ENCODE measurements around the gene NRK. TPM values are rescaled to one million over a fixed set of nuclear protein-coding genes. Genes with fewer than 3 reads are reported as not detected.
"Not testable (repeated sequence)": the region's sequence is repeated elsewhere in the genome, so short reads cannot be mapped to it uniquely, and the experiment has no call there.

Gene NRK
- polyA plus RNA-seq, 1 donor, result 4.9 TPM

DNA sequence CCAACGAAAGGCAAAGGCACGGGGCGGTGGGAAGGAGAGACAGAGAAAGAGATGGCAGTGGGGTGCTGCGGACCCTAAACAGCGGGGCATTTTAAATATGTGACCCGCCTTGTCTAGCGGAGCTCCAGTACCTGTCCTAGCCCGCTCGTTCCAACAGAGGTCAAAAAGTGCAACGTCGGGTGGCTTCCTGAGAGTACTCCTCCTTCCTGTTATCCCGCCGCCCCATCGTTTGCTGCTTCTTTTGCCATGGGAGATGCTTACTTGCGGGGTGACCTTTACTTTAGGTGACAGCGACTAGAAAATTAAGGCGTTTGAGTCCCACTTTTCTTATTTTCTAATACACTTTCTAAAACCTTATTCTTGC, 735 bp downstream of the NRK start:
- Histone ChIP-seq H3K9me3 (ENCODE audit: control insufficient read depth, low read depth, low read length) (no peaks in the 10 kb centered on the region), H3K4me3 (ENCODE audit: low read length) (peak overlapping the region; percentile 31), H3K4me1 (ENCODE audit: control insufficient read depth, insufficient read depth, low read length) (peaks cover 3% of the 10 kb centered on the region), H3K36me3 (ENCODE audit: control insufficient read depth, insufficient read depth, low read length) (no peaks in the 10 kb centered on the region), H3K27ac (ENCODE audit: low read length) (no peak overlapping the region), H3K27me3 (ENCODE audit: control insufficient read depth, insufficient read depth, low read length) (peaks cover 47% of the 10 kb centered on the region)
- DNase-seq, result no peak
- WGBS (ENCODE audit: insufficient coverage, low lambda C conversion rate), result no CpG with 5 or more reads among the region's 17 CpGs

DNA sequence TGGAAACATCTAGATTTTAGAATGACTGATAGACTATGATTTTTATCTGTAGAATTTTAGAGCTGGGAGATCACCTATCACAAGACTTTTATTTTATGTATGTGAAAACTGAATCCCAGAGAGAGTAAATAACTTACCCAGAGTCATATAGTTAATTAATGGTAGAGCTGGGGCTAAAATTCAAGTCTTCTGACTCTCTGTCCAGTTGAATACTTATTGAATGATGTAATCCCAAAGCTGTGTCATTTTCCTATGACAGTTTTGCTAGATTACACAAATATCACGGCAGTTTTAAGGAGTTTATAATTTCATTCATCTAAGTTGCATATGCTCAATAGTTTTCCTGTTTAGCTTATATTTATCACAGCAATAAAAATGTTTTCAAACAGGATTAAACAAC, 6.7 kb downstream of the NRK start:
- H3K36me3 ChIP-seq (ENCODE audit: control insufficient read depth, insufficient read depth, low read length), result no peaks in the 10 kb centered on the region
- H3K27me3 ChIP-seq (ENCODE audit: control insufficient read depth, insufficient read depth, low read length), result peaks cover 4% of the 10 kb centered on the region
- H3K4me3 ChIP-seq (ENCODE audit: low read length), result no peak overlapping the region
- no peak overlapping the region for H3K27ac ChIP-seq (ENCODE audit: low read length)
- WGBS (ENCODE audit: insufficient coverage, low lambda C conversion rate), result no CpG with 5 or more reads among the region's 1 CpG
- no peaks in the 10 kb centered on the region for H3K9me3 ChIP-seq (ENCODE audit: control insufficient read depth, low read depth, low read length)
- no peaks in the 10 kb centered on the region for H3K4me1 ChIP-seq (ENCODE audit: control insufficient read depth, insufficient read depth, low read length)
- DNase-seq, result no peak

- no peaks in the 10 kb centered on the region for H3K4me1 ChIP-seq (ENCODE audit: control insufficient read depth, insufficient read depth, low read length)
- DNase-seq, result peak in 1 of 2 donors; percentile 6
- WGBS (ENCODE audit: insufficient coverage, low lambda C conversion rate), result no CpG with 5 or more reads among the region's 2 CpGs
These were observed 14.9 kb downstream of the NRK start for GRCh38 chrX:105837232-105837631.

GRCh38 chrX:105845631-105846030, 23.3 kb downstream of the NRK start:
- Histone ChIP-seq H3K36me3 (ENCODE audit: control insufficient read depth, insufficient read depth, low read length) (no peaks in the 10 kb centered on the region), H3K27me3 (ENCODE audit: control insufficient read depth, insufficient read depth, low read length) (no peaks in the 10 kb centered on the region), H3K4me3 (ENCODE audit: low read length) (no peak overlapping the region), H3K27ac (ENCODE audit: low read length) (no peak overlapping the region), H3K9me3 (ENCODE audit: control insufficient read depth, low read depth, low read length) (no peaks in the 10 kb centered on the region), H3K4me1 (ENCODE audit: control insufficient read depth, insufficient read depth, low read length) (no peaks in the 10 kb centered on the region)
- no peak for DNase-seq
- no CpG with 5 or more reads among the region's 2 CpGs for WGBS (ENCODE audit: insufficient coverage, low lambda C conversion rate)

More at GRCh38 chrX:105837232-105837631, 14.9 kb downstream of the NRK start:
- H3K36me3 ChIP-seq (ENCODE audit: control insufficient read depth, insufficient read depth, low read length), result no peaks in the 10 kb centered on the region
- no peaks in the 10 kb centered on the region for H3K9me3 ChIP-seq (ENCODE audit: control insufficient read depth, low read depth, low read length)
- no peak overlapping the region for H3K4me3 ChIP-seq (ENCODE audit: low read length)
- H3K27ac ChIP-seq (ENCODE audit: low read length), result no peak overlapping the region
- no peaks in the 10 kb centered on the region for H3K27me3 ChIP-seq (ENCODE audit: control insufficient read depth, insufficient read depth, low read length)

DNA sequence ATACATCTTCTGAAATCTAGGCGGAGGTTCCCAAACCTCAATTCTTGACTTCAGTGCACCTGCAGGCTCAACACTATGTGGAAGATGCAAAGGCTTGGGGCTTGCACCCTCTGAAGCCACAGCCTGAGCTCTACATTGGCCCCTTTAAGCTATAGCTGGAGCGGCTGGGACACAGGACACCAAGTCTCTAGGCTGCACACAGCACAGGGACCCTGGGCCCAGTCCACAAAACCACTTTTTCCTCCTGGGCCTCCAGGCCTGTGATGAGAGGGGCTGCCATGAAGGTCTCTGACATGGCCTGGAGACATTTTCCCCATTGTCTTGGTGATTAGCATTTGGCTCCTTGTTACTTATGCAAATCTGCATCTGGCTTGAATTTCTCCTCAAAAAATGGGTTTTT, 27.8 kb downstream of the NRK start:
- H3K36me3 ChIP-seq (ENCODE audit: control insufficient read depth, insufficient read depth, low read length); H3K4me1 ChIP-seq (ENCODE audit: control insufficient read depth, insufficient read depth, low read length); H3K27me3 ChIP-seq (ENCODE audit: control insufficient read depth, insufficient read depth, low read length); DNase-seq; H3K9me3 ChIP-seq (ENCODE audit: control insufficient read depth, low read depth, low read length); H3K27ac ChIP-seq (ENCODE audit: low read length); H3K4me3 ChIP-seq (ENCODE audit: low read length): not testable (repeated sequence)
- WGBS (ENCODE audit: insufficient coverage, low lambda C conversion rate), result no CpG with 5 or more reads among the region's 2 CpGs

- peak in 1 of 2 donors; percentile 1 for DNase-seq
- 80% methylated on average over 1 of the region's 3 CpGs for WGBS (ENCODE audit: insufficient coverage, low lambda C conversion rate)
- Histone ChIP-seq H3K9me3 (ENCODE audit: control insufficient read depth, low read depth, low read length) (no peaks in the 10 kb centered on the region), H3K4me1 (ENCODE audit: control insufficient read depth, insufficient read depth, low read length) (no peaks in the 10 kb centered on the region), H3K27me3 (ENCODE audit: control insufficient read depth, insufficient read depth, low read length) (no peaks in the 10 kb centered on the region), H3K27ac (ENCODE audit: low read length) (no peak overlapping the region), H3K4me3 (ENCODE audit: low read length) (no peak overlapping the region), H3K36me3 (ENCODE audit: control insufficient read depth, insufficient read depth, low read length) (no peaks in the 10 kb centered on the region)
These were observed 43.4 kb downstream of the NRK start for GRCh38 chrX:105865709-105866108.

DNA sequence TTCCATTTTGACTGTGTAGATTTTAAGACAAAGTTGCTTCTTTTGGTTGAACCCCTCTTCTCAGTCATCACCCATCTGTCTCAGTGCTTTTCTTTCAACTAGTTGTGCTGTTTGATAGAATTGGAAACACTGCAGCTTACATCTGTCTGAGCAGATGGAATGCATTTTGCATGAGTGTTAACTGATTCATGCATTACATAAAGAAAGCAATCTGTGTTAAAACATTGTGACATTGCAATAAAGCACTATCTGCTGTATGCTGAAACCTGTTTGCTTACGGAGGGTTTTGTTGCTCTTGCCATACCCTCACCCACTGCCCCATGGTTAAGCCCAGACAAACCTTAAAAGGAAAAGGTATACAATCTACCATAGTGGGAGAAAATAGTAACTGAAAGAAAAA, 47.4 kb downstream of the NRK start:
- DNase-seq, result no peak
- H3K9me3 ChIP-seq (ENCODE audit: control insufficient read depth, low read depth, low read length), result no peaks in the 10 kb centered on the region
- H3K4me3 ChIP-seq (ENCODE audit: low read length), result no peak overlapping the region
- peaks cover 8% of the 10 kb centered on the region for H3K4me1 ChIP-seq (ENCODE audit: control insufficient read depth, insufficient read depth, low read length)
- no peaks in the 10 kb centered on the region for H3K27me3 ChIP-seq (ENCODE audit: control insufficient read depth, insufficient read depth, low read length)
- no CpG with 5 or more reads among the region's 1 CpG for WGBS (ENCODE audit: insufficient coverage, low lambda C conversion rate)
- no peaks in the 10 kb centered on the region for H3K36me3 ChIP-seq (ENCODE audit: control insufficient read depth, insufficient read depth, low read length)
- H3K27ac ChIP-seq (ENCODE audit: low read length), result peak overlapping the region; percentile 78

DNA sequence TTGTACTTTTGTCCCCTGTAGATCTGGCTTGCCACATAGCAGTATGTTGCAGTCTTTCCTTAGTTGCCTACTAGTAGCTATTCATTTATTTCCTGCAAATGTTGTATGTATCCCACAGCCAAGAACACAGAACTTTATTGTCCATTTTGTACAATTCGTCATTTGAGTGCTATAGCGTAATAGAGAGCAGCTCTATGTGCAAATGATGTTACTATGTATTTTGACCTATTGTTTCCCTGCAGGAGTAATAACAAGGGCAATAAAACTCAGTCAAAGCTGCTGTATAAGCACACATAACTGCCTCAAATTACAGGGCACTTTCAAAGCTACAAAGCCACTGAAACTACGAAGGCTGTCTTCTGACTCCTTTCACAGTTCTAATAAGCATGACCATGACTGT, 48.1 kb downstream of the NRK start:
- no peaks in the 10 kb centered on the region for H3K9me3 ChIP-seq (ENCODE audit: control insufficient read depth, low read depth, low read length)
- no peaks in the 10 kb centered on the region for H3K36me3 ChIP-seq (ENCODE audit: control insufficient read depth, insufficient read depth, low read length)
- H3K27me3 ChIP-seq (ENCODE audit: control insufficient read depth, insufficient read depth, low read length), result no peaks in the 10 kb centered on the region
- WGBS (ENCODE audit: insufficient coverage, low lambda C conversion rate), result no CpG with 5 or more reads among the region's 3 CpGs
- H3K27ac ChIP-seq (ENCODE audit: low read length), result peak overlapping the region; percentile 78
- peaks cover 8% of the 10 kb centered on the region for H3K4me1 ChIP-seq (ENCODE audit: control insufficient read depth, insufficient read depth, low read length)
- H3K4me3 ChIP-seq (ENCODE audit: low read length), result no peak overlapping the region
- peak; percentile 19 to 68 for DNase-seq

DNA sequence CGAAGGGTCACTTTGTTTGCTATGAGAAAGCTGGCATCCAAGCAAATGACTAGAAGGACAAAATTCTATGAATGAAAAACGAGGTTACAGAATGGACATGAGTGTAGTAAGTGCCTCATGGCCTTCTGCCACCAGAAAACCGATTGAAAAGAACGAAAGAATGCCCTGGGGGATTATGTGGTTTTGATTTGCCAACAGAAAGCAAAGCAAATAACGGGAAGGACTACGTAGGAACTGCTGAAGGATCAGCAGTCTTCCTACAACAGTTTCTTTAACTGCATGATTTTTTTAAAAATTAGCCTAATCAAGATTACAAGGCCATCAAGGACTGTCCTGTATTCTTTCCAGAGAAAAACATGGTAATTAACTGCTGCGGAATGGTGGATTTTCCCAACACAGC, 50.6 kb downstream of the NRK start:
- peaks cover 8% of the 10 kb centered on the region for H3K4me1 ChIP-seq (ENCODE audit: control insufficient read depth, insufficient read depth, low read length)
- WGBS (ENCODE audit: insufficient coverage, low lambda C conversion rate), result no CpG with 5 or more reads among the region's 7 CpGs
- H3K9me3 ChIP-seq (ENCODE audit: control insufficient read depth, low read depth, low read length), result no peaks in the 10 kb centered on the region
- no peaks in the 10 kb centered on the region for H3K27me3 ChIP-seq (ENCODE audit: control insufficient read depth, insufficient read depth, low read length)
- no peaks in the 10 kb centered on the region for H3K36me3 ChIP-seq (ENCODE audit: control insufficient read depth, insufficient read depth, low read length)
- H3K4me3 ChIP-seq (ENCODE audit: low read length), result no peak overlapping the region
- no peak overlapping the region for H3K27ac ChIP-seq (ENCODE audit: low read length)
- DNase-seq, result no peak

GRCh38 chrX:105874790-105875189, 52.5 kb downstream of the NRK start:
- H3K27me3 ChIP-seq (ENCODE audit: control insufficient read depth, insufficient read depth, low read length), result no peaks in the 10 kb centered on the region
- WGBS (ENCODE audit: insufficient coverage, low lambda C conversion rate), result 100% methylated on average over 1 of the region's 1 CpG
- H3K36me3 ChIP-seq (ENCODE audit: control insufficient read depth, insufficient read depth, low read length), result no peaks in the 10 kb centered on the region
- H3K27ac ChIP-seq (ENCODE audit: low read length), result no peak overlapping the region
- no peaks in the 10 kb centered on the region for H3K9me3 ChIP-seq (ENCODE audit: control insufficient read depth, low read depth, low read length)
- DNase-seq, result no peak
- H3K4me1 ChIP-seq (ENCODE audit: control insufficient read depth, insufficient read depth, low read length), result peaks cover 8% of the 10 kb centered on the region
- no peak overlapping the region for H3K4me3 ChIP-seq (ENCODE audit: low read length)

DNA sequence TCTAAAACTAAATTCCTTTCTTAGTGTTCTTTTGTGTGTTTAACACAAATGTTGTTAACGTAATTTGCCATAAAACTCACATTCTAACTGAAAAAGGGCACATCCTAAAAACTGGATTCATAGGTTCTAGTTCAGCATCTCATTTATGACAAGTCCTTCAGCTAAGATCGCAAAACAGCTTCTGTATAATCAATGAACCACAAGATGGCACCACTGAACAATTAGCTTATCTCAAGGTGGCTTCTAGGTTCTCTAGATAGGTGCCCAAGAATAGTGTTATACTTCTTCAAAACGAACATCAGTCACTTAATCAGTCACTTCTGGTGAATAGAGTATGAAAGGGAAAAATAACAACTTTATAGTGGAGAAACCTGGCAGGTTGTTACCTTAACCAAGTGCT, 54.3 kb downstream of the NRK start:
- Histone ChIP-seq H3K9me3 (ENCODE audit: control insufficient read depth, low read depth, low read length) (no peaks in the 10 kb centered on the region), H3K27me3 (ENCODE audit: control insufficient read depth, insufficient read depth, low read length) (no peaks in the 10 kb centered on the region), H3K36me3 (ENCODE audit: control insufficient read depth, insufficient read depth, low read length) (no peaks in the 10 kb centered on the region), H3K4me3 (ENCODE audit: low read length) (no peak overlapping the region), H3K4me1 (ENCODE audit: control insufficient read depth, insufficient read depth, low read length) (no peaks in the 10 kb centered on the region), H3K27ac (ENCODE audit: low read length) (no peak overlapping the region)
- peak in 1 of 2 donors; percentile 7 for DNase-seq
- no CpG with 5 or more reads among the region's 3 CpGs for WGBS (ENCODE audit: insufficient coverage, low lambda C conversion rate)

Measured in large intestine (tissue), 3 donors.